Tongue (tissue), 3 donors: Measurements from ENCODE around the gene ZER1. TPM values are rescaled to one million over a fixed set of nuclear protein-coding genes. Genes with fewer than 3 reads are reported as not detected.
A peak's percentile ranks its signal among the peaks of the same experiment; 100 is the strongest.

ENCODE experiments used
- DNase-seq: peaks from one replicate; pipeline ENCODE4 v3.0.0-alpha.2; 2015
- small RNA-seq: library from RNA; depleted of rRNA; stranded (forward); fragments of <200 nt; gene quantifications from one replicate; pipeline ENCODE3, GENCODE V24; 2014; ENCODE audit warnings: low replicate concordance
- total RNA-seq: library from RNA; depleted of rRNA; stranded (reverse); fragments of >200 nt; gene quantifications from one replicate; pipeline ENCODE4 v1.2.3, GENCODE V29; 2014

ZER1 gene
- total RNA-seq, 1 donor from 2014 or later = 56.1 TPM

DNA sequence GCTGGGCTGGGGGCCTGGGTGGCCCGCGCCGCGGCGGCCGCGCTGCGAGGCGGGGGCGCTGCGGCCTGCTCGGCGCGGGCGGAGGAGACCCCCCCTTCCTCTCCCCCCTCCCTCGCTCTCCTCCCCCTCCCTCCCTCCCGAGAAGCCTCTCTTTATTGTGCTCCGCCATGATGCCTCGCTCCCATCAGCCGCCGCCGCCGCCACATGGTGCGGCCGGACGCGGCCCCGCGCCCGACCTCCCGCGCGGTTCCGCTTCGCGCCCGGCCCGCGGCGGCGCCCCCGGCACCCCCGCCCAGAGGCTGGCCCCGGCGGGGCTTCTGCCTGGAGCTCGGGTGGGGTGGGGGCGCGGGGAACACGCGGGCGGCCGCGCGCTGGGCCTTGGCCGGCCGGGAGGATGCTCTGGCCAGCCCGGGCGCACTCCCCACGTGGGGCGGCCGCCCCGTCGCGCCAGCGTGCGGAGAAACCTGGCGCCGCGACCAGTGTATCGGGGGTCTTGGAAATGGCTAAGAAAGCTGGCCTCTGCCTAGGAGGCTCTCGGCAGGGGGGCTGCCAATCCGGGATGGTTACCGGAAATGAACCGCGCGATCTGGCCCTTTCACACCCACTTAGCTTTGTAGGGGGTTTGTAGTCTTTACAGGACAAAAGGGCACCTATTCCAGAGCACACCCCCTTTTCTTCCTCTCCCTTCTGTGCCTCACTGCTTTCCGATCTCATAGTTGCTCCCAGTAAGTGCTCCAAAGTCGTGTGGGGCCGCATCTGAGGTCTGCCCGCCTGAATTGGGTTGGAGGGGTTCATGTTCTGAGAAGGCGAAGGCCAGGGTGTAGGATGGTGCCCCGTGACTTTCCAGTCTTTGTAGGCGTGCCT is 81.7 kb downstream of the ZER1 start:
- peak; percentile 81 for DNase-seq

DNA sequence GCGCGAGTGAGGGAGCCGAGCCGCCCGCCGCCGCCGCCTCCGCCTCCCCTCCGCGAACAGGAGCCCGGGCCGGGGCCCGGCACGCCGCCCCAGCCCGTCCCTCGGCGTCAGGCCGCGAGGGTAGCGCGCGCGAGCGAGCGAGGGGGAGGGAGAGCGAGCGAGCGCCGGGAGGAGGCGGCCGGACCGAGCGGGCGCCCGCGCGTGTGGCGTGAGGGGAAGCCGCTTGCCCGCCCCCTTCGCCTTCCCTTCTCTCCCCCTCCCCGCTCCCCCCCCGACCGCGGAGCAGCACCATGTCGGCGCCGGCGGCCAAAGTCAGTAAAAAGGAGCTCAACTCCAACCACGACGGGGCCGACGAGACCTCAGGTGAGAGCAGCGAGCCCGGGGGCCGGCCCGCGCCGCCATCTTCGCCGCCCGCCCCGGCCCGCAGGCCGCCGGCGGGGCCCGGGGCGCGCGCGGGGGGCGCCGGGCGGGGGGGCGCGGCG is 82.4 kb downstream of the ZER1 start:
- peak; percentile 72 for DNase-seq

DNA sequence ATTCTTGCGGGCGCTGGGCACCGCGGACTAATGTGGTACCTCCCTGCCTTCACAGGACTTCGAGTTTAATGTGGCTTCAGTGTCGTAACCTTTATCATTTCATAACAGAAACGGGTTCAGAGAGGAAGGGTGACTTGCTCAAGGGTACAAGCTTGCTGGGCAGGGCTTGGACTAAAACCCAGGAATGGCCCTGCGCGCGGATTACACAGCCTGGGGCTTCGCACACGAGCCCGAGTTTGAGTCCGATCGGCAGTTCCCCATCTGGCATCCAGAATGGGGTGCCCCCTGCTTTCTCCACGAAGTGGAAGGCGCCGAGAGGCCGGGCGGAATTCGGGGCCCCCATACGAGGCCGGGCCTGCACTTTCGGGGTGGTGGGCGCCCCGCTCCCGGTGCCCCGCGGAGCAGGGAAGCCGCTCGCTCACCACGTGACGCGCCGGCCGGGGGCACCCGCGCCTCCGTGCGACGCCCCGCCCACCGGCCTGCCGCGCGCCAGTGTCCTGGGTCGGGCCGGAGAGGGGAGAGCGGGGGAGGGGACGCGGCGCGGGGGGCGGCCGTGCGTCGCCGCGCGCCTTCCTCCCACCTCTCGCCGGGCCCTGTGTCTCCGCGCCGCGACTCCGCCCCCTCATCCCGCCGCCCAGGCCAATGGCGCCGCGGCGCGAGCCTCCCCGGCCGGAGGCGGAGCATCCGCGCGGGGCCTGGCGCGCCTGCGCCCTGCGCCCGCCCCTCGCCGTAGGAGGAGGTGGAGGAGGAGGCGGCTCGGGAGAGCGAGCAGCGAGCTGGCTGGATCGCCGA is 83.0 kb downstream of the ZER1 start, which contains the start of gene SET:
Gene SET, plus strand, starts transcription at position 722 of the 792 bp plus-strand sequence. CDS start 361 bp downstream, outside the sequence.
- DNase-seq = peak; percentile 98

DNA sequence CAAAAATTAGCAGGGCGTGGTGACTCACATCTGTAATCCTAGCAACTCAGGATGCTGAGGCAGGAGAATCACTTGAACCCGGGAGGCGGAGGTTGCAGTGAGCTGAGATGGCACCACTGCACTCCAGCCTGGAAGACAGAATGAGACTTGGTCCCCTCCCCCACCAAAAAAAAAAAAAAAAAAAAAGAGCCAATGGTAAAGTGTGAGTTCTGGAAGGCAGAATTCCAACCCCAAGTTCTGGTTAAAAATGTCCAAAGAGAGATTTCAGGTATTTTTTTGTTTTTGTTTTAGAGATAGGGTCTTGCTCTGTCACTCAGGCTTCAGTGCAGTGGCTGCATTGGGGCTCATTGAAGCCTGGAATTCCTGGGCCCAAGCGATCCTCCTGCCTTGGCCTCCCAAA is 84.3 kb downstream of the ZER1 start:
- no peak for DNase-seq

DNA sequence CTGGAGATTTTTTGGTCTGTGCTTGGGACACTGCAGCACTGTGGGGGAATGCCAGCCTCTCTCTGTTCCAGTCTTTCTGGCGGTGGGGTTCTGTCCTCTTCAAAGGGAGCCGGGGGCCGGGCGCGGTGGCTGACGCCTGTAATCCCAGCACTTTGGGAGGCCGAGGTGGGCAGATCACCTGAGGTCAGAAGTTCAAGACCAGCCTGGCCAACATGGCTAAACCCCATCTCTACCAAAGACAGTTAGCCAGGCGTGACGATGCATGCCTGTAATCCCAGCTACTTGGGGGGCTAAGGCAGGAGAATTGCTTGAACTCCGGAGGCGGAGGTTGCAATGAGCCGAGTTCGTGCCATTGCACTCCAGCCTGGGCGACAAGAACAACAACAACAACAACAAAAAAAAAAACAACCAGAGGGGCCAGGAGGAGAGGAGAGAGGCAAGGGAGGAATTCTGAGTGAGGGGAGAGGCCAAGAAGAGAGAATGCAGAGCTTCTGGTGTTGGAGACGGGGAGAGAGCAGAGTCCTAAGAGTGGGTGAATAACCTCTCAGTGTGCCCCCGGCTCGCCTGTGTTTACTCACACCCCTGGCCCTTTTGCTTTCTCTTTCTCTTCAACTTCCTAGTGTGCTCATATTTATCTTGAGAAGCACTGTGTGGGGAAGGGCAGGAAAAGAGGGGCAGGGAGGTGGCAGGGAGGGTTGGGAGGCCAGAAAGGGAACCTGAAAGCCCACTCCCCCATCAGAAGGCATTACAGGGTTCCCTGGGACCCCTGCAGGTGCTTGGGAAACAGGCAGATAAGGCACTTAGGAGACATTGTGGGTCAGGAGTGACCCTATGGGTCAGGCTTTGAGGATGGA is 85.9 kb downstream of the ZER1 start:
- DNase-seq = no peak

DNA sequence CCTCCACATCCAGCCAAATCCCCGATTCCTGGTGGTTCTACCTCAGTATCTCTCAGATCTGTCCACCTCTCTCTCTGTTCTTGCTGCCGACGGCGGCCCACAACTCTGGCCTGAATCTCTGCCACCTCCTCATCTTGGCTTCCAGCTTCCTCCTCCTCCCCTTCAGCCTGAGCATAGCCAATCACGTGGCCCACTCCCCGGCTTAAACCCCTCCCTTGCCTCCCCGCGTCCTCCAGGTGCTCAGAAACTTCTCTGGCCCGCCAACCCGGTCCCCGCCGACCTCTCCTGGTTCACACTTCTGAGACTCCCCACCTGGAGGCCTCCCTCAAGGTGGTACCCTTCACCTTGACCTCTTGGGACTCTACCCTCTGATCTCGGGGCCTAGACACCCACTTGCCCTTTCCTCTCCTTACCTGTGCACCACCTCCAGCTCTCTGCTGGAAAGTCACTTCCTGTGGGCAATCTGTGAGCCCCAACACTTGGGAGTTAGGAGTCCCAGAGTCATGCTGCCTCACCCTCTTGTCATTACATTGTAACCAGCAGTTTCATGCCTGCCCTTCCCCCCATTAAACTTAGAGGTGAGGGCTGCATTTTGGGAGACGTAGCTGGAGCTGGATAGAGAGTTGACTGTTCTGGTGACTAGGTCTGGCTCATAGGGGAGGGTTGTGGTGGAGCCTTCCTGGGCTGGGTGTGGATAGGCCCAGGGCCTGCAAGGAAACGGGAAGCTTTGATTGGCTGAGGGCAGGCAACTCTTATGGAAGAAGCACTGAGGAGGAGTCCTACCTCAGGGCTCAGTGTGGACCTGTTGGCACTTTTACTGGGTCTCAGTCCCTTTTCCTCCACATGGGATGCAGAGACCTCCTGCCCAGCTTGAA is 87.2 kb downstream of the ZER1 start:
- DNase-seq = peak; percentile 80

DNA sequence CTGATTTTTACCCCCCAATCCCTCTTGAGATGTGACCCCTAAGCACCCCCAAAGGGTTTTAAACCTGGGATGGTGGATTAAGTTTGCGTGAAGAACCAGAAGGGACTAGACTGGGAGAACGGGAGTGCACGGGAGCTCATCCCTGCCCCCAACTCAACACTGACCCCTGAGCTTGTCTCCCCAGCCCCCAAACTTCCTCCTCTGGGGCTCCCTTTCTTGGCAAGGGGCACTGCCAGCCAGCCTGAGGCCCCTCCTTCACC is 87.7 kb downstream of the ZER1 start:
- no peak for DNase-seq

DNA sequence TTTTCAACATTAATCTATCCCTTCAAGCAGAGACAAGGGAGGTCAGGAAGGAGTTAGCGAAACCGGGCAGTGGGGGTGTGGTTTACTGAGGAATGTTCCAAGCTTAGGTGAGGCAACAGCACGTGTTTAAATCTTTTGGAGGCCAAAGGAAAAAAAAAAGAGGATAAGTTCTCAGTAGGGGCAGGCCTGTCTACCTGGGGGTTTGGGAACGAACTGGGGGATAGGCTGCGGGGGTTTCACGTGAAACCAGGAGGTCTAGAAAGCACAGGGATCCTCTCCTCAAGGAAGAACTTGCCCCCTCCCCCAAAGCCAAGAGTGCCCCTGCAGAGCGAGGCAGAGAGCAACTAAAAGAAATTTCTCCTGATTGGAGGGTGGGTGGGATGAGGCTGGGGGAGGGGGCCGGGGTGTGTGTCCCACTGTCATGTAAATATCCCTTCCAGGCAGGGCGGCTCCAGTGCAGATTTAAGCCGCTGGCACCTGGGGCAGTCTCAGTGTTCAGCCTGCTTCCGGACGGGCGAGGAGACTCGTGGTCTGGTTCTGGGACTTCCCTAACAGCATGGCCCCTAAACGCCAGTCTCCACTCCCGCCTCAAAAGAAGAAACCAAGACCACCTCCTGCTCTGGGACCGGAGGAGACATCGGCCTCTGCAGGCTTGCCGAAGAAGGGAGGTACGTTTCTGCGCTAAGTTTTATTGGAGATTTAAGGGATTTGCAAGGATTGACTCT is 88.2 kb downstream of the ZER1 start:
- peak; percentile 56 for DNase-seq

Small RNA genes within 50 kb of the gene (small RNA-seq; reads per million reads assigned to genes)
- gene RF00017 (not detected), gene RN7SL560P (not detected)

Other genes starting within 250 kb of the ZER1 start
- gene SPTAN1, start 219.3 kb downstream of the ZER1 start, total RNA-seq = 335 TPM
- 37.0 TPM for gene DYNC2I2, start 115.1 kb downstream of the ZER1 start, total RNA-seq
- gene SET, start 82.7 kb downstream of the ZER1 start, total RNA-seq = 307 TPM
- 5.9 TPM for gene PKN3, start 69.4 kb downstream of the ZER1 start, total RNA-seq
- gene ZDHHC12, start 47.8 kb downstream of the ZER1 start, total RNA-seq = 4.1 TPM
- gene TBC1D13, start 15.3 kb upstream of the ZER1 start, total RNA-seq = 22.9 TPM
- gene ENDOG, start 46.6 kb upstream of the ZER1 start, total RNA-seq = 30.7 TPM
- gene SPOUT1, start 57.9 kb upstream of the ZER1 start, total RNA-seq = 17.1 TPM
- 7.3 TPM for gene KYAT1, start 110.0 kb upstream of the ZER1 start, total RNA-seq
- gene LRRC8A, start 110.2 kb upstream of the ZER1 start, total RNA-seq = 25.8 TPM
- gene PHYHD1, start 149.1 kb upstream of the ZER1 start, total RNA-seq = 26.0 TPM
- 9.5 TPM for gene DOLK, start 175.7 kb upstream of the ZER1 start, total RNA-seq
- gene NUP188, start 175.8 kb upstream of the ZER1 start, total RNA-seq = 47.6 TPM